GM23248 (cell line): ENCODE measurements around the gene ABHD16A.

ENCODE experiments used
- EZH2 ChIP-seq: fragments of 200-600 bp; sonication (generic); IDR thresholded peaks from 2 replicates; pipeline ENCODE4 v1.6.1; 2018; ENCODE audit warnings: antibody characterized with exemption, mild to moderate bottlenecking; ENCODE audit not compliant: insufficient read depth, poor library complexity, severe bottlenecking
- EZH2phosphoT487 ChIP-seq: fragments of 200-600 bp; sonication (generic); IDR thresholded peaks from 2 replicates; pipeline ENCODE4 v1.6.1; 2018; ENCODE audit warnings: antibody characterized with exemption, moderate library complexity, mild to moderate bottlenecking, low read depth; ENCODE audit not compliant: insufficient read depth

- TF ChIP-seq EZH2phosphoT487 (no peak), EZH2 (no peak)
Observed at GRCh38 chr6:31641370-31641769, 61.8 kb downstream of the ABHD16A start.
